HAP-1 (cell line): ENCODE measurements around the gene RYR1.
"Not testable (repeated sequence)": the region's sequence is repeated elsewhere in the genome, so short reads cannot be mapped to it uniquely, and the experiment has no call there.

Experiments used
- DNase-seq, 2 experiments: peaks; one replicate each; pipeline ENCODE4 v3.0.0-alpha.2; 2016 to 2020; ENCODE audit warnings: low spot score in 2 of 2
- H3K27me3 ChIP-seq: fragments of 250-450 bp; sonication (Bioruptor Pico); 2 replicates; pipeline ENCODE4 v1.5.1; 2020; ENCODE audit warnings: low read depth, mild to moderate bottlenecking, moderate library complexity
- H3K36me3 ChIP-seq: fragments of 250-450 bp; sonication (Bioruptor Pico); replicated peaks from 2 replicates; pipeline ENCODE4 v1.5.1; 2020; ENCODE audit warnings: mild to moderate bottlenecking
- H3K4me1 ChIP-seq: fragments of 250-450 bp; sonication (Bioruptor Pico); 2 replicates; pipeline ENCODE4 v1.5.1; 2020; ENCODE audit warnings: mild to moderate bottlenecking
- H3K4me3 ChIP-seq: fragments of 250-450 bp; sonication (Bioruptor Pico); 2 replicates; pipeline ENCODE4 v1.5.1; 2020; ENCODE audit warnings: mild to moderate bottlenecking, moderate library complexity
- H3K9me3 ChIP-seq: fragments of 250-450 bp; sonication (Bioruptor Pico); 2 replicates; pipeline ENCODE4 v1.5.1; 2020; ENCODE audit warnings: mild to moderate bottlenecking, moderate library complexity
- in situ Hi-C: fragments of 300-500 bp; cut with MboI; formaldehyde crosslinking; loops from 3 replicates; pipeline ENCODE4 v1.14.3; 2020; ENCODE audit warnings: low sequenced_read_pairs, inconsistent platforms, mixed read lengths

RYR1 gene

GRCh38 chr19:38405276-38405675, 28.2 kb upstream of the RYR1 start:
- DNase-seq, result no peak
- Histone ChIP-seq H3K9me3 (no peaks in the 10 kb centered on the region), H3K4me1 (no peaks in the 10 kb centered on the region; the same call in none of the 2 replicates), H3K4me3 (no peak overlapping the region), H3K36me3 (peaks cover 4% of the 10 kb centered on the region), H3K27me3 (no peaks in the 10 kb centered on the region)
- in situ Hi-C loops, result loop anchor here (10.0 kb wide), 1 partner anchor 230 kb away; no protein-coding TSS in a partner anchor

DNA sequence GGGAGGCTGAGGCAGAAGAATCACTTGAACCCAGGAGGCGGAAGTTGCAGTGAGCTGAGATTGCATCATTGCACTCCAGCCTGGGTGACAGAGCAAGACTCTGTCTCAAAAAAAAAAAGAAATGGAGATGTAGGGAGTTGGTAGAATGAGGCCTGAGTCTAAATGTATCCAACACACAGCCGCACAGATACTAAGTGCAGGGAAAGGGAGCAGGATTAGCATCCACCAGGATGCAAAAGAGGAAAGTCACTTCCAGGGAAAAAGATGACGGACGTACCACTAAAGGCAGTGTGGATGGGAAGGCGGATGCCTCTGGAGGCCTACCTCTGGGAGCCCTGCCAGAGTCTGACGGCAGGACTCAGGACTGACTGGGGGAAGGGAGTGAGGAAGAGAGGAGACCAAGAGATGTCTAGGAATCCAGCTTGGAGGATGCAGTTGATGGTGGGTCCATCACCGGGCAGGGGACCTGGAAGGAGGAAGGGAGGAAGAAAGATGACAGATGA, 23.8 kb upstream of the RYR1 start:
- in situ Hi-C loops, result loop anchor here (10.0 kb wide), 1 partner anchor 225 kb away; no protein-coding TSS in a partner anchor
- H3K4me1 ChIP-seq, result no peaks in the 10 kb centered on the region

DNA sequence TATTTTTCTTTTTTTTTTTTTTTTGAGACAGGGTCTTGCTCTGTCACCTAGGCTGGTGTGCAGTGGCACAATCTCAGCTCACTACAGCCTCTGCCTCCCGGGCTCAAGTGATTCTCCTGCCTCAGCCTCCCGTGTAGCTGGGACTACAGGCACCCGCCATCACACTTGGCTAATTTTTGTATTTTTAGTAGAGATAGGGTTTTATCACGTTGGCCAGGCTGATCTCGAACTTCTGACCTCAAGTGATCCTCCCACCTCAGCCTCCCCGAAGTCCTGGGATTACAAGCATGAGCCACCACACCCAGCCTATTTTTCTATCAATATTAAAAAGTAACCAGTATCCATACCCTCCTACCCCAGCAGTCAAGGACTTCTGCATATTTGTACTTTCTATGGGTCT, 23.1 kb upstream of the RYR1 start:
- DNase-seq, H3K9me3 ChIP-seq, H3K27me3 ChIP-seq, in situ Hi-C loops, H3K4me1 ChIP-seq, H3K4me3 ChIP-seq, H3K36me3 ChIP-seq: not testable (repeated sequence)

More for the DNA sequence above, 23.8 kb upstream of the RYR1 start:
- Histone ChIP-seq H3K27me3 (no peaks in the 10 kb centered on the region), H3K4me3 (no peak overlapping the region), H3K9me3 (no peaks in the 10 kb centered on the region), H3K36me3 (peaks cover 4% of the 10 kb centered on the region)
- DNase-seq, result no peak

DNA sequence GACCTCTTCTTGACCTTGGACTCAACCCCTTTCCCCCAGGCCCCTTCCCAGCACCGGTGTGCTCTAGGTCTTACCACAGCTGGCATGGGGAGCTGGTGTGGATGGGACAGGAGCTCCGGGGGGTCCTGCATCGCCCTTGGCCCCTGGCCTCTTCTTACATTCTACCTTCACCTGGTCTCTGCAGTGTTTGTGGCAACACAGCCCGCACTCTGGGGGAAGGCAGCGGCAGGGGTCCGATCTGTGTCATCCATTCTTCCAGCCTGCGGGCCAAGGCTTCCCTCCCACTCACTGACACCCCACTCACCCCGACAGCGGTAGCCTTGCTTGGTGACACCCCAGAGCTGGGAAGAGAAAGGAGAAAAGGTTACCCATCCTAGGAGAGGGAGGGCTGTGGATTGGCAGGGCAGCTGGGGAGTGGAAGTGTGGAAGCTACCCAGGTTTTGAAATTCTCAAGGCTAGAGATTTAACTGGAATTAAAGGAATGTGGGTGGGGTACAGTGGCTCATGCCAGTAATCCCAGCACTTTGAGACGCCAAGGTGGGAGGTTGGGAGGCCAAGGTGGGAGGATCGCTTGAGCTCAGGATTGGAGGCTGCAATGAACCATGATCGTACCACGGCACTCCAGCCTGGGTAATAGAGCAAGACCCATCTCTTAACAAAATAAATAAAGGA, 22.3 kb upstream of the RYR1 start:
- in situ Hi-C loops, result no loop called here
- H3K27me3 ChIP-seq, result no peaks in the 10 kb centered on the region

GRCh38 chr19:38411898-38412297, 21.6 kb upstream of the RYR1 start:
- DNase-seq, H3K9me3 ChIP-seq, H3K36me3 ChIP-seq, H3K4me1 ChIP-seq, H3K27me3 ChIP-seq, H3K4me3 ChIP-seq, in situ Hi-C loops: not testable (repeated sequence)

More for the DNA sequence above, 22.3 kb upstream of the RYR1 start:
- no peak for DNase-seq
- Histone ChIP-seq H3K36me3 (no peaks in the 10 kb centered on the region; the same call in 1 of the 2 replicates), H3K4me1 (no peaks in the 10 kb centered on the region), H3K9me3 (no peaks in the 10 kb centered on the region), H3K4me3 (no peak overlapping the region)

DNA sequence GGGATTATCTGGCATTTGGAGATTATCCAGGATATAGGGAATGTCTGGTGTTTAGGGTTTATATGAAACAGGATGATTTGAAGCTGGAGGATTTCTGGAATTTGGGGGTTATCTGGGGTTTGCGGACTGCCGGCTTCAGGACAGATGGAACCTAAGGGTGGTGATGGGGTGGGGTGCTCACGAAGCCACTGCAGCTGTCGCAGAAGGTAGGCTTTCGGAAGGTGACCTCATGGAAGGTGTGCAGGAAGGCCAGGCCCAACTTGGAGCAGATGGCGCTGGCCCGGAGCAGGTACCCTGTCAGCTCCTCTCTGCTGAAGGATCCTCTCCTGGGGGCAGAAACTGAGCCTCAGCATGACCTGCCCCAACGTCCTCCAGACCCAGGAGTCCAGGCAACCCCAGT, 21.0 kb upstream of the RYR1 start:
- Histone ChIP-seq H3K27me3 (no peaks in the 10 kb centered on the region), H3K9me3 (no peaks in the 10 kb centered on the region), H3K4me3 (no peak overlapping the region), H3K36me3 (no peaks in the 10 kb centered on the region), H3K4me1 (peaks cover under 1% of the 10 kb centered on the region)
- in situ Hi-C loops, result no loop called here
- no peak for DNase-seq

DNA sequence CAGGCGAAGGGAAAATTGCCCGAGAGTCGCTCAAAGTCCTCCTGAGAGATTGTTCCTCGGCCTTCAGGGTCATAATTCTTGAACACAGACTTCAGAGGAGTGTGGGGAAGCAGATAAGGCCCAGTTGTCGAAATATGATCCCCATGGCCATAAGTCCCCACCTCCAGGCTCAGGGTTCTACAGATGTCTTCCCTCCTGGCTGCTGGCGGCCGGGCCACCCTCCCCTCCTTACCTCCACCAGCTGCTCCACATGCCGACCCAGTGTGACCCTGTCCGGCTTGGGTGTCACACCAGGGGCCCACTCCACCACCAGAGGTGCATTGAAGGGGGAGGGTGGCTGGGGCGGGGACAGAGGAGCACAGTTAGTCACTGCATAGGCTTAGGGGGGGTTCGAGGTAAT, 20.5 kb upstream of the RYR1 start:
- Histone ChIP-seq H3K4me3 (no peak overlapping the region), H3K36me3 (no peaks in the 10 kb centered on the region), H3K4me1 (peaks cover 3% of the 10 kb centered on the region), H3K27me3 (no peaks in the 10 kb centered on the region), H3K9me3 (no peaks in the 10 kb centered on the region)
- DNase-seq, result no peak
- in situ Hi-C loops, result no loop called here

DNA sequence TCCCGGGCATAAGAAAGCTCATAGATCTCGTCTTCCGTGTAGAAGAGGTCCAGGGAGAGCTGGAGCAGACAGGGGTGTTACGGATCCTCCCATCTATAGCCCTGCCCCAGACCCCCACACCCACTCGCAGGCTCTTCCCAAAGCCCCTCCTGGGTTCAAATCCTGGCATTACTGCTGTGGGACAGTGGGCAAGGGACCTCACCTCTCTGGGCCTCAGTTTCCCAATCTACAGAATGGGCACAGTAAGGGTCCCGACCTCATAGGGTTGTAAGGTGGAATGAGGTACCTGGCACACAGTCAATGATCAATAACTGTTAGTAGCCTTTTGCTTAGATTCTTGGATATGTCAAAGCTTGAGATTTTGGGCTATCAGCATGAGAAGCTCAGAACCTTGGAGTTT, 20.1 kb upstream of the RYR1 start:
- no peak overlapping the region for H3K4me3 ChIP-seq
- H3K27me3 ChIP-seq, result no peaks in the 10 kb centered on the region
- H3K36me3 ChIP-seq, result no peaks in the 10 kb centered on the region
- in situ Hi-C loops, result no loop called here
- no peak for DNase-seq
- H3K4me1 ChIP-seq, result peaks cover 6% of the 10 kb centered on the region
- no peaks in the 10 kb centered on the region for H3K9me3 ChIP-seq

DNA sequence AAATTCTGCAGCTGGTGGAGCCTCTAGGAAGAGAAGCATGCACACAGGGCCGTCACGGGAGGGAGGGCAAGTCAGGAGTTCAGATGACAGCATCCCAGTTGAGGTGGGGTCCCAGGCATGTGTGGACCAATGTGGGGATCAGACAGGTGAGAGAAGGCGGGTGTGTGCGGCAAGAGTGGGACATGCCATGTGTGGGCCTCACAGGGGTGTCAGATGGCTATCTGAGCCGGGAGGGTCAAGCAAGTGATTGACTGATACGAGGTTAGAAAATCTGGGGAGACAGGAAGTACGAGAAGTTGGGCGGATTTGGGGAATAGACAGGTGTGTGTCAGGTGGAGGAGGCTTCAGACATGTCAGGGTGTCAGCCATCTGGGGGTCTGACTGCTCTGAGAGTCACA, 16.3 kb upstream of the RYR1 start:
- no peaks in the 10 kb centered on the region for H3K27me3 ChIP-seq
- no peak for DNase-seq
- no peaks in the 10 kb centered on the region for H3K9me3 ChIP-seq
- in situ Hi-C loops, result no loop called here
- no peaks in the 10 kb centered on the region for H3K36me3 ChIP-seq
- peaks cover 6% of the 10 kb centered on the region for H3K4me1 ChIP-seq
- no peak overlapping the region for H3K4me3 ChIP-seq

GRCh38 chr19:38417544-38418506, 15.7 kb upstream of the RYR1 start:
- Histone ChIP-seq H3K9me3 (no peaks in the 10 kb centered on the region), H3K4me3 (peak overlapping the region; percentile 21), H3K4me1 (peaks cover 6% of the 10 kb centered on the region), H3K27me3 (no peaks in the 10 kb centered on the region), H3K36me3 (no peaks in the 10 kb centered on the region)
- in situ Hi-C loops, result no loop called here
- peak; percentile 73 to 89 for DNase-seq

- Histone ChIP-seq H3K9me3 (no peaks in the 10 kb centered on the region), H3K36me3 (no peaks in the 10 kb centered on the region), H3K27me3 (no peaks in the 10 kb centered on the region), H3K4me1 (peaks cover 6% of the 10 kb centered on the region), H3K4me3 (no peak overlapping the region)
- in situ Hi-C loops, result no loop called here
- no peak for DNase-seq
These were observed 12.6 kb upstream of the RYR1 start for GRCh38 chr19:38420935-38421334.

GRCh38 chr19:38421856-38422255, 11.6 kb upstream of the RYR1 start:
- Histone ChIP-seq H3K4me3 (no peak overlapping the region), H3K36me3 (no peaks in the 10 kb centered on the region), H3K27me3 (no peaks in the 10 kb centered on the region), H3K4me1 (peaks cover 6% of the 10 kb centered on the region), H3K9me3 (no peaks in the 10 kb centered on the region)
- in situ Hi-C loops, result no loop called here
- no peak for DNase-seq

- in situ Hi-C loops, result no loop called here
- DNase-seq, result no peak
- Histone ChIP-seq H3K9me3 (no peaks in the 10 kb centered on the region), H3K4me1 (peaks cover 5% of the 10 kb centered on the region), H3K36me3 (no peaks in the 10 kb centered on the region), H3K27me3 (no peaks in the 10 kb centered on the region), H3K4me3 (no peak overlapping the region)
These were observed 11.1 kb upstream of the RYR1 start for GRCh38 chr19:38422438-38422837.

DNA sequence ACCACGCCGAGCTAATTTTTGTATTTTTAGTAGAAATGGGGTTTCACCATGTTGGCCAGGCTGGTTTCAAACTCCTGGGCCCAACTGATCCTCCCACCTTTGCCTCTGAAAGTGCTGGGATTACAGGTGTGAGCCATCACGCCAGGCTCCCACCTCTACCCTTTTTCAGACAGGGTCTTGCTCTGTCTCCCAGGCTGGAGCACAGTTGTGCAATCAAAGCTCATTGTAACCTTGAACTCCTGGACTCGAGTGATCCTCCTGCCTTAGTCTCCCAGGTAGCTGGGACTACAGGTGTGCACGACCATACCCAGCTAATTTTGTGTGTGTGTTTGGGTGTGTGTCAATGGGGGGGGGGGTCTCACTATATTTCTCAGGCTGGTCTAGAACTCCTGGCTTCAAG, 9.2 kb upstream of the RYR1 start:
- no peak overlapping the region for H3K4me3 ChIP-seq
- H3K27me3 ChIP-seq, result no peaks in the 10 kb centered on the region
- no peaks in the 10 kb centered on the region for H3K36me3 ChIP-seq
- no peaks in the 10 kb centered on the region for H3K4me1 ChIP-seq
- no peaks in the 10 kb centered on the region for H3K9me3 ChIP-seq
- no peak for DNase-seq
- in situ Hi-C loops, result no loop called here
